Breast epithelium (tissue), 3 donors: ENCODE results near the gene LRRK1.

ENCODE experiments used
- POLR2A ChIP-seq: fragments of 450-650 bp; IDR thresholded peaks from one replicate; pipeline ENCODE4 v1.6.1; 2016; ENCODE audit warnings: antibody characterized with exemption, mild to moderate bottlenecking, moderate library complexity
- TF ChIP-seq, protein P1 (sequence below), 3 donors: fragments of 450-650 bp; IDR thresholded peaks; one replicate each; pipeline ENCODE4 v1.5.1; 2016 to 2017; ENCODE audit warnings: antibody characterized with exemption in 3 of 3, mild to moderate bottlenecking in 3 of 3, moderate library complexity in 3 of 3

- TF ChIP-seq, protein P1, sequence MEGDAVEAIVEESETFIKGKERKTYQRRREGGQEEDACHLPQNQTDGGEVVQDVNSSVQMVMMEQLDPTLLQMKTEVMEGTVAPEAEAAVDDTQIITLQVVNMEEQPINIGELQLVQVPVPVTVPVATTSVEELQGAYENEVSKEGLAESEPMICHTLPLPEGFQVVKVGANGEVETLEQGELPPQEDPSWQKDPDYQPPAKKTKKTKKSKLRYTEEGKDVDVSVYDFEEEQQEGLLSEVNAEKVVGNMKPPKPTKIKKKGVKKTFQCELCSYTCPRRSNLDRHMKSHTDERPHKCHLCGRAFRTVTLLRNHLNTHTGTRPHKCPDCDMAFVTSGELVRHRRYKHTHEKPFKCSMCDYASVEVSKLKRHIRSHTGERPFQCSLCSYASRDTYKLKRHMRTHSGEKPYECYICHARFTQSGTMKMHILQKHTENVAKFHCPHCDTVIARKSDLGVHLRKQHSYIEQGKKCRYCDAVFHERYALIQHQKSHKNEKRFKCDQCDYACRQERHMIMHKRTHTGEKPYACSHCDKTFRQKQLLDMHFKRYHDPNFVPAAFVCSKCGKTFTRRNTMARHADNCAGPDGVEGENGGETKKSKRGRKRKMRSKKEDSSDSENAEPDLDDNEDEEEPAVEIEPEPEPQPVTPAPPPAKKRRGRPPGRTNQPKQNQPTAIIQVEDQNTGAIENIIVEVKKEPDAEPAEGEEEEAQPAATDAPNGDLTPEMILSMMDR (IDR thresholded peaks at IDR 0.05): no peak
- TF ChIP-seq POLR2A: no peak
Measured at GRCh38 chr15:101035611-101036010, 116.5 kb downstream of the LRRK1 start.
